Thyroid gland (tissue), 4 donors: ENCODE data around the gene CD40.

Experiments used
- CTCF ChIP-seq, 6 experiments: fragments of 200-600 bp in 3 of 6; fragments of 450-650 bp in 3 of 6; sonication (generic) in 3 of 6; IDR thresholded peaks; one replicate each; pipeline ENCODE4 v1.5.1; 2016 to 2019; ENCODE audit warnings: antibody characterized with exemption in 6 of 6, mild to moderate bottlenecking in 2 of 6, inconsistent platforms in 1 of 6, moderate library complexity in 1 of 6
- POLR2A ChIP-seq, 2 donors: fragments of 450-650 bp; IDR thresholded peaks; one replicate each; pipeline ENCODE4 v1.6.1; 2017; ENCODE audit warnings: antibody characterized with exemption in 2 of 2, mild to moderate bottlenecking in 2 of 2, moderate library complexity in 1 of 2

GRCh38 chr20:46150943-46151342, 32.8 kb downstream of the CD40 start:
- TF ChIP-seq CTCF (IDR thresholded peaks at IDR 0.05) (no peak), POLR2A (IDR thresholded peaks at IDR 0.05) (no peak)
